Daoy (cell line): ENCODE results near the gene WDR26. TPM values are rescaled to one million over a fixed set of nuclear protein-coding genes. Genes with fewer than 3 reads are reported as not detected.
A peak's percentile ranks its signal among the peaks of the same experiment; 100 is the strongest.

Experiments used
- DNase-seq: peaks from one replicate; pipeline ENCODE4 v3.0.0-alpha.2; 2015; ENCODE audit warnings: low read depth
- total RNA-seq: library from RNA; depleted of rRNA; stranded (reverse); fragments of >200 nt; shearing (Covaris generic); gene quantifications from 2 replicates; pipeline ENCODE4 v1.2.3, GENCODE V29; 2014

The WDR26 gene
- total RNA-seq, 1 experiment from 2014 or later: 19.6 TPM

GRCh38 chr1:224393294-224393693 is 41.3 kb downstream of the WDR26 start:
- DNase-seq: no peak

- no peak for DNase-seq
Measured at GRCh38 chr1:224392411-224393249, 42.0 kb downstream of the WDR26 start.

GRCh38 chr1:224390517-224390916 is 44.1 kb downstream of the WDR26 start:
- no peak for DNase-seq

- DNase-seq: no peak
Measured at GRCh38 chr1:224387943-224388342, 46.7 kb downstream of the WDR26 start.

GRCh38 chr1:224387302-224387912 is 47.2 kb downstream of the WDR26 start:
- DNase-seq: no peak

- DNase-seq: no peak
Measured at GRCh38 chr1:224383218-224383617, 51.4 kb downstream of the WDR26 start.

GRCh38 chr1:224381880-224382548 is 52.6 kb downstream of the WDR26 start:
- DNase-seq: peak; percentile 6

GRCh38 chr1:224380003-224380402 is 54.6 kb downstream of the WDR26 start:
- DNase-seq: no peak

- DNase-seq: no peak
Measured at GRCh38 chr1:224378855-224379631, 55.6 kb downstream of the WDR26 start.

- peak; percentile 46 for DNase-seq
Measured at GRCh38 chr1:224377676-224378006, 57.0 kb downstream of the WDR26 start.

GRCh38 chr1:224375059-224375458 is 59.5 kb downstream of the WDR26 start:
- DNase-seq: no peak

- DNase-seq: no peak
Measured at GRCh38 chr1:224373008-224373590, 61.5 kb downstream of the WDR26 start.

- DNase-seq: no peak
Measured at GRCh38 chr1:224368409-224368808, 66.2 kb downstream of the WDR26 start.

GRCh38 chr1:224359207-224359606 is 75.4 kb downstream of the WDR26 start:
- no peak for DNase-seq

GRCh38 chr1:224358237-224358636 is 76.4 kb downstream of the WDR26 start:
- no peak for DNase-seq

- no peak for DNase-seq
Measured at GRCh38 chr1:224357626-224358124, 76.9 kb downstream of the WDR26 start.

- DNase-seq: peak; percentile 96
Measured at GRCh38 chr1:224356685-224357625, 77.6 kb downstream of the WDR26 start, which contains the start of gene CNIH4. Gene CNIH4 (plus strand): TSS chr1:224356879. CDS start chr1:224356925, 46 bp downstream.

- no peak for DNase-seq
Measured at GRCh38 chr1:224353975-224354925, 80.3 kb downstream of the WDR26 start.
